DMS53 treated with DMSO at 0.1 percent for 48 hours (cell line): ENCODE data around the gene GNG12.

ENCODE experiments used
- DNase-seq: peaks from one replicate; lab custom pipeline; 2025; ENCODE audit not compliant: unreplicated experiment; lab: John Stamatoyannopoulos, UW

Gene GNG12

DNA sequence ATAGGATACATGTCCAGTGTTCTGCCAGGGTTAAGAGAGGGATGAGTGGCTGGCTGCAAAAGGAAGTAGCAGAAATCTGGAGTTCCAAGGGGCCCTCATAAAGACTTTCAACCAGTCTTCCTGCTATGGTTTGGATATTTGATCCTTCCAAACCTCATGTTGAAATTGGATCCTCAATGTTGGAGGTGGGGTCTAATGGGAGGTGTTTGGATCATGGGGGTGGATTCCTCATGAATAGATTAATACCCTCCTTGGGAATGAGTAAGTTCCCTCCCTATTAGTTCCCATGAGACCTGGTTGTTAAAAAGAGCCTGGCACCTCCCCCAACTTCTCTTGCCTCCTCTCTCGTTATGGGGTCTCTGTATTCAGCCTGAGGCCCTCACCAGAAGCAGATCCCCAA, 10.1 kb upstream of the GNG12 start:
- no peak for DNase-seq

DNA sequence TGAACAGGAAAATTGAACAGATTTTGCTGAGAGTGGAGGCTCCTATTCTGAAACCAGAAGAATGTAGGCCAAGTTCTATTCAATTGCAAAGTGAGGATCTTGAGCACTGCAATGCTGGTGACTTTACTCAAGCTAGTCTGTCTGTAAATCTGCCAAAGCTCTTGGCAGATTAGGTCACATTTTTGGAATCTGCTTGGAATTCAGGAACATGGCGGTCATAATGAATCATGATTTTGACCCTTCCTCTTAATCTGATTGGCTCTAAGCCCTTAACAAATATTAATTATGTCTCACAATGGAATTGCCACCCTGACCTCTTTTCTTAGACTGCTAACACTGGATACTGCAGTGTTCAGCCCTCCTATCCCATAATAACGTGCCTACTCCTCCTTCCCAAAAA, 7.2 kb upstream of the GNG12 start:
- no peak for DNase-seq

DNA sequence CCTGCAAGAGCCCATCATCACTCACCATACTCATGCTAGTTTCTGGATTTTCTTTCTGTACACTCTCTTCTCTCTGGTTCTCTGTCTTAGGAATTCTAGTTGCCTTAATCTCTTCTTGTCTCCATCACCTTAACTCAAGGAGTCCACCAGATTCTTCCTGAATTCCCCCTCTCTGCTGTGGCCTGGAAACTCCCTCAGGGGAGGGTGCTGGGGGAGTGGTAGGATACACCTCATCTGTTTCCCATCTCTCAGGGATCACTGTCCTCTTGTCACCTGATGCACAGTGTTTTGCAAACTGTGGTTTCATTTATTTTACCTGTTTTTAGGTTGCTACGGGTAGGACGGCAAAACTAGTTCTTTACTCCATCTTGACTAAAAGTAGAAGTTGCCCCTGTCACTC, 6.6 kb upstream of the GNG12 start:
- DNase-seq = no peak

DNA sequence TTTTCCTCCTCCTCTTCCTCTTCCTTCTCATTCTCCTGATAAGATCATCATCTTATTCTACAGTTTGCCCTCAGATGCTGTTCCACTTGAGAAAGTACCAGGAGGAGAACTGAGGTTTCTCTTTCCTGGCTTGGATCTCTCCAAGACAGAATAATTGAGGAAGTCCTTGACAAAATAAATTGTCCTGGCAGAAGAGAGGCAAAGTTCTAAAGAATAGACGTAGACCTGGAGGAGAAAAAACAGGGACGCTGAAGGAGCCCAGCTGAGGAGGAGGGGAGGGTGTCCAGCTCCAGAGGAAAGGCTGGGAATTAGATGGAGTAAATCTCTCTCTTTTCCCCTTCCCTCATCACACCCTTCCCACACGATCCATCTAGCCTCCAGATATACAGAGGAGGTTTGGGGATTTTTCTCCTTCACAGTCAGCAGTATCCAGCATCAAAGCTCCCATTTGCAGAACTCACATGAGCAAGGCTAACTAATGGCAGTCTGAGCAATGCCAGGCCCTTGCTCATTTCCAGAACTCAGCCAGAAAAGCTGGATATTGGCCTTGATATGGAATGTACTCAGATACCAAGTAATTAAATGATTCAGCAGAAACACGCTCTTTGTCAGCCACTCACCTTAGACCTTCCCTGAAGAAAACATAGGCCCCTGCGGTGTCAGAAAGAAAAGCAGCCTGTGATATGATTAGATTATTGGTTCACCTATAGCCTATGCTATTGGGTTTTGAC, 5.1 kb upstream of the GNG12 start:
- DNase-seq = no peak

- DNase-seq = no peak
These were observed 3.5 kb upstream of the GNG12 start for GRCh38 chr1:67836769-67837168.

DNA sequence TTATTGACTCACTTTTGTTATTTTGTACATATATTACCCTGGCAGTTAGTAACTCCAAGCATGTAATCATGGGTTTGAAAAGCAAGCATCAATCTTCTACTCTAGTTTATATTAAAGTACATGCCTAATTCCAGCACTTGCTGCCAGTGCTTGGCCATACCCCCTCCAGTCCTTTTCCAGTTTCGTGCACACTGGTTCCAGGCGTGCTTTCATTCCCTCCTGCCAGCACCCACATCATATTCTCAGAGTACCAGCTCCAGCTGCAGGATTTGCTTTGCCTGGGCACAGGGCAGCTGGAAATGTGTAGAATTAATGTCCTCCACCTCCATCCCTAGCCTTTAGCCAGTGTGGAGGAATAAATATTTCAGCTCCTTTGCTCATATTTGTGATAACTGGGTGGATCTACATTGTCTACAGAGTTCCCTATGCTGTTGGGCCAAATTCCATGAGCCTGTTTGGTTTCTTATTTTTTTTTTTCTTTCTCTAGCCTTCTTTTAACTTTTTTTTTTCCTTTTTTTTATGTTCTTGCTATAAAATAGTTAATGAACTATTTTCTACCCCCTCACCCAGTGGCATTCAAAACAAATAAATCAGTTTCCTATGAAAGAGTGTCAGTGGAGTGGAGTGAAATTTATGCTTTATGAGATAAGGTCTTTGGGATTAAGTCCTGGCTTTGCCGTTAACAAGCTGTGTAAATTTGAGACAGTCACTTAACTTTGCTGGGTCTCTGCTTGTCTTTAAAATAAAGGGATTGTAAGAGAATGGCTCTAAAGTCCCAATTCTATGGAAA, 2.6 kb upstream of the GNG12 start:
- no peak for DNase-seq

DNA sequence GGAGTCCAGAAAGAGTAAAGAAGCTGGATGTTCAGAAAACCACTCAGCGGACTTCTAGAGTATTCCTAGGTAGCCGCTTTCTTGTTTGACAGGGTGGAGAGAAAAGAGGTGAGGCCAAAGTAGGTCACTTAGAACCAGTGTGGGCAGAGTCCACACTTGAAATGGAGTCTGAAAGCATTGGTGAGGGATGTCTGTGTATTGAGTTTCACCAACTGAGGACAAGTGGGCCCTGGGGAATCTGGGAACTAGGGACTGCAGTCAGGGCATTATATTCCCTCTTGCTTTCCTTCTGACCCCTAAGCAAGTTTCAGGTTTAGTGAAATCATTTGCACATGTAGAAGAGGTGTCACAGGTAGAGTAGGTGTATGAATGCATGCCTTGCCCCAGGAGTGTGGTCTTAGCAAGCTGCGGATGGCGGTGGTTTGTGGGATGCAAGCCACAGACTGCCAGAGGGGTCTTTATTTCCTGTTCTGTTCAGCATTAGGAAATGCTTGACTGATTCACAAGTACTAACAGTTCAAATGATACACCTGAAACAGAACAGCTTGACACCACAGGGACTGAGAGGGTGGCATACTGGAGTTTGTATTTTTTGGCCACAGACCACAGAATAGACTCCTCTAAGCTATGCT, 1.1 kb upstream of the GNG12 start:
- no peak for DNase-seq

GRCh38 chr1:67833602-67833940, 304 bp upstream of the GNG12 start:
- DNase-seq = no peak

DNA sequence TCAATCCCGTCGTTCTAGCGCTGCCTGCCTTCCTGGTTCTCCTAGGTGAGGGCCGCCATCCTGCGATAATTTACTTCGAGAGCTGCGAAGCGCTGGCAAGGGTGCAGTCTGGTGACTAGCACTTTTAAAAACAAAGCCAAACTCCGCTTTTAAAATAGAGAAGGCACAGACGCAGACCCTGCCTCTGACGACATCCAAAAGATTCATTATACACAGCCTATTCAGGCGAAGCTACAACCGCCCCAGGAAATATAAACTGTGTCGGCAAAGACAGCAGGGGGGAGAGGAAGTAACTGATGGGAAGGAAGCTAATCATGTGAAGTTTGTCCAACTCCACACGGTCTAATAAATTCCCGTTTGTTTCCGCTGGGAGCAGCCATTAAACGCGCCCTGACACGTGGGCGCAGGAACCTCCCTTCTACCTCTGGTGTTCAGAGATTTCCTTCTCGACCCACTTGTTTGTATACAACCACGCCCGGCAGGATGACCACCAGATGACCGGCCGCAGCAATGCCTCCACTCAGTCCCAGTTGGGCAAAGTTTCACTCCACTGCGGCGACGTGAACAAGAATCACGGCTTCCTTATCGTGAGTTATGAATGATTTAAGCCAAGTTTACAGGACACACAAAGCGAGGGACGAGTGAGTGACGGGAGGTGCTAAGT, 1.3 kb downstream of the GNG12 start:
- DNase-seq = peak; percentile 84

- DNase-seq = no peak
These were observed 2.1 kb downstream of the GNG12 start for GRCh38 chr1:67830928-67831830.

DNA sequence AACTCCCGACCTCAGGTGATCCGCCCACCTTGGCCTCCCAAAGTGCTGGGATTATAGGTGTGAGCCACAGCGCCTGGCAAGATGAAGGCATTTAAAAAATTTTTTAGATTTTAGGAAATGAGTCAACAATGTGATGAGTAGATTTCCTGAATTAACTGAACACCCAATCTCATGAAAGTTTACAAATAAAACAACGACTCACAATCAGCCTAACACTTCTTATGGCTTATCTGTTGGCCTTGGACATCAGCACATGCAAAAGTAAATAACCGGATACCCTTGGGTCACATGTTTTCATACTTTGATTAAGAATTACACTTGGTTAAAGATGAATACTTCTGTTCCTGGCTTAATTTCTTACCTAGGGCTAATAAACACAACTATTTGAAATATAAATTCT, 3.0 kb downstream of the GNG12 start:
- no peak for DNase-seq

- no peak for DNase-seq
These were observed 5.6 kb downstream of the GNG12 start for GRCh38 chr1:67827688-67828087.

GRCh38 chr1:67825591-67825990, 7.7 kb downstream of the GNG12 start:
- no peak for DNase-seq

GRCh38 chr1:67824766-67825165, 8.5 kb downstream of the GNG12 start:
- no peak for DNase-seq

GRCh38 chr1:67823615-67824014, 9.7 kb downstream of the GNG12 start:
- DNase-seq = no peak

GRCh38 chr1:67821263-67821662, 12.0 kb downstream of the GNG12 start:
- no peak for DNase-seq

DNA sequence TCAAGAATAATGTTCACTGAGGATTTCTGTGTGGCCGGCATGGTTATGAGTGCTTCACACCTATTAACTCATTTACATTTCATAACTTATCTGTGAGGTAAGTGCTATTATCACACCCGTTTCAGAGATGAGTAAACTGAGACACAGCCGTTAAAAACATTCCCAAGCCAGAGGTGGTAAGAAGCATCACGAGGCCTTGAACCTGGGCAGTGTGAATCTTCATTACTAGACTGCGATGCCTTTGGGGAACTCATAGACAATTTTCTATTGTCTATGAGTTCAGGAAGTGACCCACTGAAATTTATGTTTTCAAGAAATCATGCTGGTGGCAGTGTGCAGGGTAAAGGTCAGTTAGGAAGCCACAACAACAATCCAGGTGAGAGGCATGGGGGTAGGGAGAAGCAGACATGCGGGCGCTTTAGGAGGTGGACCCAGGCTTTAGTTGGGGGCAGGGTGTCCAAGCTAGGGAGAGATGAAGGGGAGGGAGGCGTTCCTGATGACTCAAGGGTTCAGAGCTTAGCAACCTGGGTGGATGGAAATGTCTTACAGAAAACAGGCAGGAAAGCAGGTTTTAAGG, 14.5 kb downstream of the GNG12 start:
- DNase-seq = no peak

GRCh38 chr1:67818162-67818561, 15.1 kb downstream of the GNG12 start:
- no peak for DNase-seq

- DNase-seq = no peak
These were observed 15.9 kb downstream of the GNG12 start for GRCh38 chr1:67817319-67817718.

DNA sequence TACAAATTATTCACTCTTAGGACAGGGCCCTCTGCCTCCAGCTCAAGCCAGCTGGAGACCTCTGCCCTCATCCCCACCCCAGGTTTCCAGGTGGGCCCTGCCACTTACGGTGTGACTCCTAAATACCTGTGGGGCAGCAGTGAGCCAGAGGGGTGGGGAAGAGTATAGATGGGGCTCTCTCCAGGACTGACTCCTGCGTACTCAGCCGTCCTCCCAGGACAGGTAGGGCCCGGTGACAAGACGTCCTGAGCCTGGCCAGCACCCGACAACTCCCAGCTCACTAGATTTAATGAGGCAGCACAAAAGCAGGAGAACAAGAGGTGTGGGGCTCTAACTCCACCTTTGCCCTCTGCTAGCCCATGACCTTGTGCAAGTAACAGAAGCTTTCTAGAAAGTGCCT, 16.8 kb downstream of the GNG12 start:
- no peak for DNase-seq
